Measurements from ENCODE around the gene ARSB. TPM values are rescaled to one million over a fixed set of nuclear protein-coding genes. Genes with fewer than 3 reads are reported as not detected.
"Not testable (repeated sequence)": the region's sequence is repeated elsewhere in the genome, so short reads cannot be mapped to it uniquely, and the experiment has no call there.

Gene ARSB
- total RNA-seq, 1 donor: 32.7 TPM

GRCh38 chr5:78984439-78985115 is 533 bp downstream of the ARSB start:
- peak; percentile 62 for TF ChIP-seq CTCF (IDR thresholded peaks at IDR 0.05; ENCODE audit: insufficient read depth, low read length)
- peak overlapping the region; percentile 80 for H3K4me3 ChIP-seq (ENCODE audit: low read depth, low read length)
- DNase-seq (ENCODE audit: low read depth): peak; percentile 73

- no peak for TF ChIP-seq CTCF (IDR thresholded peaks at IDR 0.05; ENCODE audit: insufficient read depth, low read length)
- no peak for DNase-seq (ENCODE audit: low read depth)
- peak overlapping the region; percentile 80 for H3K4me3 ChIP-seq (ENCODE audit: low read depth, low read length)
These were observed 1.3 kb downstream of the ARSB start for GRCh38 chr5:78983601-78984438.

GRCh38 chr5:78983194-78983593 is 1.9 kb downstream of the ARSB start:
- not testable (repeated sequence) for H3K4me3 ChIP-seq (ENCODE audit: low read depth, low read length); DNase-seq (ENCODE audit: low read depth)

GRCh38 chr5:78979909-78980308 is 5.2 kb downstream of the ARSB start:
- DNase-seq (ENCODE audit: low read depth): no peak
- TF ChIP-seq CTCF (IDR thresholded peaks at IDR 0.05; ENCODE audit: insufficient read depth, low read length): no peak
- no peak overlapping the region for H3K4me3 ChIP-seq (ENCODE audit: low read depth, low read length)

- DNase-seq (ENCODE audit: low read depth): no peak
- H3K4me3 ChIP-seq (ENCODE audit: low read depth, low read length): no peak overlapping the region
- no peak for TF ChIP-seq CTCF (IDR thresholded peaks at IDR 0.05; ENCODE audit: insufficient read depth, low read length)
These were observed 5.9 kb downstream of the ARSB start for GRCh38 chr5:78979117-78979742.

GRCh38 chr5:78975035-78975434 is 10.1 kb downstream of the ARSB start:
- DNase-seq (ENCODE audit: low read depth): no peak
- no peak for TF ChIP-seq CTCF (IDR thresholded peaks at IDR 0.05; ENCODE audit: insufficient read depth, low read length)
- H3K4me3 ChIP-seq (ENCODE audit: low read depth, low read length): no peak overlapping the region

- DNase-seq (ENCODE audit: low read depth): no peak
- H3K4me3 ChIP-seq (ENCODE audit: low read depth, low read length): no peak overlapping the region
- TF ChIP-seq CTCF (IDR thresholded peaks at IDR 0.05; ENCODE audit: insufficient read depth, low read length): no peak
These were observed 10.5 kb downstream of the ARSB start for GRCh38 chr5:78974601-78975000.
